GM21367 (cell line): ENCODE results near the gene BICDL1.

Source experiments
- ATAC-seq: cut with Tn5 transposase; IDR thresholded peaks from one replicate; pipeline ENCODE4 v1.9.1; 2021; ENCODE audit not compliant: unreplicated experiment

Gene BICDL1

DNA sequence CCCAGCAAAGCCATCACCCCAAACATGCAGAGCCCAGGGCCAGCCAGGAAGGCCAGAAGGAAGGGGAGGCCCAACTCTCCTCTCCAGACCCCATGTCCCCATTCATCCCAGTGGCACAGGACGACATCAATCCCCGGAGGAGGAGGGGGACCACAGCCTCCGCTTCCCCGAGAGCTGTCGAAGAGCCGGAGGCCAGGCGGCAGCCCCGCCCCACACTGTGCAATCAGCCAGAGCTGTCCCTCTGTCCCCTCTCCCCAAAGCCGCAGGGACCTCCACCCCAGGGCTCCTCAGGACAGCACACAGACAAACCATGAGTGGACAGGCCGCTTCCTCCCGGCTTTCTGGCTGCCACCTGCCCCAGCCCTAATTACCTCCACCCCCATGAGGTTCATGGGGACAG, 110.7 kb downstream of the BICDL1 start:
- ATAC-seq: no peak

DNA sequence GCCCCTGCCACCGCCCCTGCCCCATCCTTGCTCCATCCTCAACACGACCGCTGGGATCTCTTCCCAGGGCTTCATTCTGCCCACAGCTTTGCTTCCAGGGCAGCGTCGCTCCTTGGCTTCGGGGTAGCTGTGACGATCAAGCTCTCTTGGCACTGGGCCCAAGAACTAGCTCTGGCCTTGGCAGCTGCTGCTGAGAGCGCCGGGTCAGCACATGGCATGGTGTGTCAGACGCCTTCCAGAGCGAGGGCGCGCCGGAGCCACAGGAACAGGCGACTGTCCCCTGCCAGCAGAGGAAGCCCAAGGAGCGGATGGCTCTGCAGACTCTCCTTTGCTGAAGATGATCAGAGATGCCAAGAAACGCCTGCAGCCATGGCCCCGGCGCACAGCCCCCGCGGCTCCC, 111.6 kb downstream of the BICDL1 start:
- ATAC-seq: no peak

DNA sequence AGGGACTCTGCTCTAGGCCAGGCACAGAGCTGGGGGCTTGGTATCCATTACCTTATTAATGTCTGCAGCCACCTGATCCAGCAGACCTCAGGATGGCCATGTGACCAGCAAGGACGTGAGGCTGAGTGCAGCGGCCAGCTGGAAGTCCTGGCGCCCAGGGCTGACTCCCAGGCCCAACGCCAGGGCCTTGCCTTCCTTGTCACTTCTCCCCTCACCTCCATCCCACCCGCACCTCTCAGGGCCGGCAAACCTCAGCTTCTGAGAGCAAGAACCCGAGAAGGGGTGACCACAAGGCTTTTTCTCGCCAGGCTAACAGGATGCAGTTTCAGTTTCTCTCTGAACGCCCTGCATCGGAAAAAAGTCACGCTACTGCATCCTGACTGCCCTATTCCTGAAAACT, 112.1 kb downstream of the BICDL1 start:
- peak; percentile 52 for ATAC-seq

DNA sequence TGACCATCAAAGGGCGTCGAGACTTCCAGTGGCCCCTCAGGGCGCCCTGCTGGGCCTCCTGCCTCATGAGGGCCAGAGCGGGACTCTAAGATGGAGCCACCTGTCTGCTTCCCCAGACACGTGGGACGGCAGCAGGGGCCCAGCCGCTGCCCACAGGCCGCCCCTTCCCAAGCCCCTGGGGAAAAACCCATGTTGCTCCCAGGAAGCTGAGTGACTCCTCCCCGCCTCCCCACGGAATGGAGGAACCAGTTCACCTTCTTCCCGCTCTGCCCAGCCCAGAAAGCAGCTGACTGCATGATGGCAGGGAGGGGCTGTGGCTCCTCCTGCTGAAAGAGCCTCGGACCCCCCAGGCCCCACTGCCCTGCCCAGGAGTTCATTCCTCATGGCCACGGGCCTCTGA, 112.6 kb downstream of the BICDL1 start:
- no peak for ATAC-seq

DNA sequence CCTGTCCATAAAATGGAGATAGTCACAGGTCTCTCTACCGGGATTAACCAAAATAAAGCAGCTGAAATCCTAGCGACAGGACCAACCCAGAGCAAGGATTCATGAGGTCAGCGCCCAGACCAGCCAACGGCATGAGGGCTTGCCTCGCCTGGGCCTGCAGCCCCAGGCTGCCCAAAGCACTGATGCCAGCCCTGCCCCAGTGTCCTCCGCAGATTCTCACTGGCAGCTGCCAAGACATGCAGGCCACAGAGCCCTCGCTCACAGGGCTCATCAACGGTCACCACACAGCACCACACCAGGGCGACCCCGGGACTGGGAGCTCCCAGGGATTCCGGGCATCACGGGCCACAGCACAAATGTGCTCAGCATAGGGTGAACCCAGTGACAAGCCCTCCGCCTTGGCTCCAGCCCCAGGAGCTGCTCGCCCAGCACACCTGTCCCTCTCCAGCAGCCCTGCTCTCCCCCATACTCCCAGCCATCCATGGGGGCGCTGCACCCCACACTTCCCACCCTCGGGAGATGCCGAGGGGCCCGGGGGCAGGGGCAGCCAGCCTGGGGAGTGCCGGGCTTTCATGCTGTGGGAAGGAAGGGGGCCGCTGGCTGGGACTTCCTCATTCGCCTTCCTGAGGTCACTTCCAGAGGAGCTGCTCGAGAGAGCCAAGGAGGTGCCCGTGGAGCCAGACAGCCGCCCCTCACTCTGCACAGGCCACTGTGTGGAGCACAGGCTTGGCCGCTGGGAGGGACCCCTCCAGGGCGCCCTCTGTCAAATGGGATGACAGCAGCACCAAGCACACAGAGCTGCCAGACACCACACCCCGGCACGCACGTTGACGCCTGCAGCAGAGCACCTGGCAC, 113.4 kb downstream of the BICDL1 start:
- no peak for ATAC-seq

DNA sequence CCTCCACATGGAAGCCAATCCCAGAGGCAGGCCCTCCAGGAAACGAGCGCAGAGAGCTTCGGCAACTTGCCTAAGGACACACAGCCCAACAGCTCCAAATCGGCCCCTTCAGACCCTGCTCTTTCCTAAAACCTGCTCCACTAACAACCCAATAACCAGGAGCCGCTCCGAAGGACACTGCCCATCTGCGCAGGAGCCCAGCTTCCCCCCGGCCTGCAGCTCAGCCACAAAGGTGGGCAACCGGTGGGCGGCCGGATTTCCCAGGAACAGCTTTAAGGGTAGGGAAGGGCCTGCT, 114.0 kb downstream of the BICDL1 start:
- no peak for ATAC-seq

DNA sequence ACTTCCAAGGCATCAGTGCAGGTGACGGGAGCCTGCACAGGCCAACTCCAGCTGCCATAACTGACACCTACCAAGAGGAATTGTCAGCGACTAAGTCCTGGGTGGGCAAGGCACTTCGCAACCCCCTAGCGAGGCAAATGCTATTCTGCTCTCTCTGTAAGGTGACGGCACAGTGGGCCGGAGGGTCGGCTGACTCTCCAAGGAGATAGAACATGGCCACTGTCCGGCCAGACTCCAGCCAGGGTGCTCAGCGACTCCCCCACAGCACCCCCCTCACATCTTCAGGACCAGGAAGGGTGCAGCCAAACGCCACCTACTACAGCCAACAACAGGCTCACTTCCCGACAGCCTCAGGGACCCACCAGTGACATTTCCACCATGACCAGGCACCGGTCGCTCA, 114.3 kb downstream of the BICDL1 start:
- no peak for ATAC-seq

DNA sequence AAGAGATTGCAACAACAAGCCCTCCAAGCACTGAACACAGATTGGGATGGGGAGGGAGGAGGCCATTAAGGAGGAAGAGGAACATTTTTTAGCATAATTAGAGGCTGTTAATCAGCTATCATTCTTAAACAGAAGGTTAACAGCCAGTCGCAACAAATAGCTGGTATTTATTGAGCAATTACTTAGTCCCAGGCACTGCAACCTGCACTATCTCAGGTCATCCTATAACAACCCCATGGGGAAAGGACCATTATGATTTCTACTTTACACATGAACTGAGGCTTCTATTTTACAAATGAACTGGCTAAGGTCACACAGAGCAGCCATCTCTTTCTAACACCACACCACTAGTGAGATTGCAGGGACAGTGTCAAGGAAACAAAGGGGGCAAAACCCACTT, 117.1 kb downstream of the BICDL1 start:
- ATAC-seq: no peak

DNA sequence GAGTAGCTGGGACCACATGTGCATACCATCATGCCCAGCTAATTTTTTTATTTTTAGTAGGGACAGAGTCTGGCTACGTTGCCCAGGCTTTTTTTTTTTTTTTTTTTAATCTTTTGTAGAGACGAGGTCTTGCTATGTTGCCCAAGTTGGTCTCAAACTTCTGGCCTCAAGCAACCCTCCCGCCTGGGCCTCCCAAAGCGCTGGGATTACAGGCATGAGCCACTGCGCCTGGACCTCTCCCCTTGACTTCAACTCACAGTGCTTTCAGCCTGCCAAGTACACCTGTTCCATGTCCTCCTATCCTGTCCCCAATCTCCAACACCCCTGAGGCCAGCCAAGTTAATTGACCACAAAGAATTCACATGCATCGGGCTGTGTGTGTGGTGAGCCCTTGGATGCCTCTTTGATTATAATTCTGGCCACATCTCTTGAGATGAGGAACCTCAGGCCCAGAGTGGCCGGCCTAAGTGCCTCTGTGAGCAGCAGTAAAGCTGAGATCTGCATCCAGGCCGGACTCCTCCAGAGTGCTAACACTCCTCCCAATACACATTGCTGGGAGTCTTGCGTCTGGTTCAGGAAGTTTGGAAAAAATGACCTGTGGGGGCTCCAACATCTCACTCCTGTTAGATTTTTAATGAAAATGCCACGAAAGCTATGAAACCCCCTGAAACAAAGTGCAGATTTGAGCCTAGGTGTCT, 120.7 kb downstream of the BICDL1 start:
- ATAC-seq: no peak

DNA sequence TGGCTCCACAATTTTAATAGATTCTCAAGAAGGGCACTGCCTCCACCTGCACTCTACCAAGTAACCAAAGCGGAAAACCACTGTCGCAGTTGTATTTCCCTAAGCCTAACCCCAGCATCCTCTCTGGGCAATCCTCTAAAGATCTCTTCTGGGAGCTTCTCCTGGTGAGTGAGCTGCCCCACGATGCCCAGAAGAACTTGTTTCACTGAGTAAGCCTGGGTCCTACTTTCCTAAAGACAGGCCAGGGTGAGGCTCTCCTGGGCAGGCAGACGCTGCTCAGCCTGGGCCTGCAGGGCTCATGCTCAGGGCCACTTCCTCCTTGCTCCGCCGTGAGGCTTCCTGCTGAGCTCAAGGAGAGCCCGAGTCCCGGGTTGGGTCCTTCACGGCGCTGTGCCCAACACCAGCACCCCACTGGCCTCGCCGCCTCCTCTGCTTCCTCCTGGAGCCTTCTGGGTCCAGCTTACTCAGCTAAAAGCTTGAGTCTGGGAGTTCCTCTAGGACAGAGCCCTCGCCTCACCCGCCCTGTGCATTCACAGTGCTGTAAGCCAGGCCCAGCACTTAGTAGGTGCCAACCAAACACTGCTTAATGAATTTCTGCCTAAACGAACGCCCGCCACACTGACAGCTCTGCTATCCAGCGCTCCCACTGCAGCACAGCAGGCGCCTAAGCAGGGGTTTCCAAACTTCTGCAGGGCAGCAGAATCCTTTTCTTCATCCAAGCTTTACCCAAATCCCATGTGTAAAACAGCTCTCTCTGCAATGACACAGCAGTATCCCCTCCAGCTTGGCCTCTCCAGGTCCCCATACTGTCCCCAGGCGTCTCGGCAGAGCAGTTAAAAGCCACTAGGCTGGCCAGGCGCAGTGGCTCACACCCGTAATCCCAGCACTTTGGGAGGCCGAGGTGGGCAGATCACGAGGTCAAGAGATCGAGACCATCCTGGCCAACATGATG, 121.8 kb downstream of the BICDL1 start:
- ATAC-seq: peak; percentile 60

DNA sequence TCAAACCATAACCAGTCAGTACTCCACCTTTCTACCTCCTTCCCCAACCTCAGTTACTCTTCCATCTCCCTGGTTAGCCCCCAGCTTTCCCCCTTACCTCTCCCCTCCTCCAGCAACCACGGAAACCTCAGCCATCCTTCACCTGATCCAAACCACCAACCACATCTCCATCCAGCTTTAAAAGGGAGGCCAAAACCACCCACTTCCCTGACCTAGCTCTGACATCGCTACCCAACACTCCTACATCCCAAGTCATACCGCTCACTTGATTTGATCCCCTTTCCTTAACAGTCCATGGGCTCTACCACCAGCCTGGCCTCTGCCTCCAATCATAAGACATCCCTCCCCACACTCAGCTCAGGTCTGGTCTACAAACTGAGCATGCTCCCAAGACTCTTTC, 126.0 kb downstream of the BICDL1 start:
- ATAC-seq: no peak

DNA sequence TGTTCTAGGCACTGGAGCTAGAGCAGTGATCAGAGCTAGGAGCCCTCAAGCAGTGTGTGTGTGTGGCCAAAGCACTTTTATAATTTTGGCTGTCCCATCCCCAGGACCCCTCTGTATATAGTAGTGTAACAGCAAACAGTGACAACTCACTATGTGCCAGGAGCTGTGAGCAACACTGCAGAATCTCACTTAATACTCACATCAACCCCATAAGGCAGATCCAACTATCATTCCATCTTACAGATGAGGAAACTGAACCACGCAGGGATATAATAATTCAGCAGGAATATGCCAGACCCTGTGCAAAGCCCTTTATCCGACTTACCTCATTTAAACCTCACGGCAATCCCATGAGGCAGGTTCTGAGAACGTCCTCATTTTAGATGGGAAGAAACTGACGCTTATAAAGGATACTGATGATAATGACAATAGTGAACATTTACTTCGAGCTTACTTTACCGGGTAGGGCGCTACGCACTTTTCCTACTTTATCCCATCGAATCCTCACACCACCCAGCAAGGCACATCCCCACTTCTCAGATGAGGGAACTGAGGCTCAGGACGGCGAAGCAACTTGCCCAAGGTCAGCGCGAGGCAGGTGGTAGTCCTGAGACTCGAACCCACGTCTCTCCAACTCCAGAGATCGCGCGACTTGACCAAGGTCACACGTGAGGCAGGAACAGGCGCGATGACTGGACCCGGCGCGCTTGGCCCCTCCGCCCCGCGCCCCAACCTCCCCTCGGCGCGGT, 126.8 kb downstream of the BICDL1 start:
- ATAC-seq: no peak

DNA sequence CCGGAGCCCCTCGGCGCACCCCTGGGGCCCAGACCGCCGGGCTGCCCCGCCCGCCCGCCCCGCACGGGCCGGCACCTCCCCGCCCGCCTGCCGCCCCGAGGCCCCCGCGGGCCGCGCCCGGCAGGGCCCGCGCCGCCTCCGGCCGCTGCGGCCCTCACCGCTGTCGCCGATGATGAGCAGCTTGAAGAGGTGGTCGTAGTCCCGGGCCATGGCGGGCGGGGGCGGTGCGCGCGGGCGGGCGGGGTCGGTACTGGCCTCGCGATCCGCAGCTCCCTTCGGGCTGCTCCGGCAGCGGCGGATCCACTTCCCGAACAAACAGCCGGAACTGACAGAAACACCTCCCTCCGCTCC, 127.4 kb downstream of the BICDL1 start, which contains the start of gene RAB35:
Gene RAB35, minus strand, starts transcription at position 313 of the 351 bp plus-strand sequence. Its CDS starts 103 bp downstream, at position 210.
- peak; percentile 23 for ATAC-seq

DNA sequence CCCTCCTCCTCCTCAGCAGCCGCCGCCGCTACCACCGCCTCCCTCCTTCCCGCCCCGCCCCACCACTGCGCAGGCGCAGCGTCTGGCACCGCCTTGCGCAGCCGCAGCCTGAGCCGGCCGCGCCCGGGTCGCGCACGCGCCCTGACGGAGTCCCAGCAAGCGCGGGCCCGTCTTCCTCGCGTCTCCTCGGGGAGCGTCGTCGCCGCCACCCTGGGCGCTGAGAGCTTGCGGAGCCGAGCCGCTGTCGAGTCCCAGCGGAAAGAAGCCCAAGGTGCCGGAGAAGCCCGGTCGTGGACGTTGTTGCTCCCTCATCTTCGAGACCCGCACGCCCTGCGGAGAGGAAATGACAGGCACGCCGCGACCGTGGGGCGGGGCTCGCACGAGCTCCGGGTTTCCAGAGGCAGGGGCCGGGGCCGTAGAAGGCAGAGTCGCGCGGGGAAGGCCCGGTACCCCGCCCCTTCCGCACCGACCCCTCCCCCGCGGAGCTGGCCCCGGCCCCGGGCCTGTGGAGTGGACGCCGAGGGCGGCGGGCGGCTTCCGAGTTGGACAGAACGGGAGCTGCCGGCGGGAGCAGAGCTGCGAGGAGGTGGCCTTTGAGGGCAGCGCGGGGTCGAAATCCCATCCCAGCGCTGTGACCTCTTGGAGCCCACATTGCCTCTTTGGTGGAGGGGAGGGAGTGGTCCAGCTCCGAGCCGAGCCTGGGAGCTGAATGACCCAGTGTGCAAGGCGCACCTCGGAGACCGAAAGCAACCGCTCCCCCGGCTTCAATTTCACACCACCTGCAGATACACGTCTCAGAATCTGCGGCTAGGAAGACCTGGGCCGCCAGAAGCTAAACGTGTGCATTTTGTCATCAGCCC, 128.0 kb downstream of the BICDL1 start:
- peak; percentile 35 for ATAC-seq

DNA sequence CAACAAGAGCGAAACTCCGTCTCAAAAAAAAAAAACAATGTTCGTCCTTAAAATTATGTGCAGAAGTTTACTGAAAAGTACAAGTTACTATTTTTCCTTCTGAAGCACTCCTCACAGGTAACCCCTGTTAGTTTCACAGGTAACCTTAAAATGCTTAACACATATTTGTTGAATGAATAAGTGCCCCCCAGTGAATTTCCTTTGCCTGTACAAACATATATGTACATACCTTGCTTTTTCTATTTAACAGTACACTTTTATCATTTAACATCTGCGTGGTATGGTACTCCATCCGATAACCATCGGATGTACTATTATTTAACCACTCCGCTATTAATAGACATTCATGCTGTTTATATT, 128.9 kb downstream of the BICDL1 start:
- ATAC-seq: no peak

DNA sequence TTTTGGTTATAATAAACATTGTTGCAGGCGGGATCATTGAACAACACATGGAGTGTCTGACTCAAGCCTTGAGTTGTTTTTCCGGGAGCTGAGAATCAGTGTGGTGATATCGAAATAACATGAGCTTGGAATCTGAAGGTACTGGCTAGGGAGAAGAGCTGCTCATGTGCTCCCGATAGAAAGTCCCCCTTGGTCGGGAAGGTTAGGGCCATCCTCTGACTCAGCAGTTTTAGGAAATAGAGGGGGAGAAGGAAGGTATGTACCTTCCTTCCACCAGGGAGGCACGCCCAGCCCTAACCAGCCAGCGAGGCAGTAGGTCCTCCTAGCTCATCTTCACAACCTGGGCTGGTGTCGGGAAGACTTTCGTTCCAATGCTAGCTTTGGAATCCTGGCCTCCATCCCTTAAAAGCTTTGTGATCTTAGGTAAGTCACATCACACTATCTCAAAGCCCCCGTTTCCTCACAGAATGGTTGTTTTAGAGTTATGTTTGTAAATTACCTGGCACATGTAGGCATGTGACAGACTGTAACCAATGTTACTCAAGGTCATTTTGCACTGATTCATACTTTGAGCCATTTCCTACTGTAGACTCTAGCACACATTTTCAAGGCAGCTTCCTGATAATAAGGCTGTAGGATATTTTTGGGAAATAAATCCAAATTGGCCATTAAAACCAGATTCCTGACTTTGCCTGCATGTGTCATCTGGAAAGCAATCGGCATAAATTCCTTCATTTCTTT, 129.5 kb downstream of the BICDL1 start:
- no peak for ATAC-seq

DNA sequence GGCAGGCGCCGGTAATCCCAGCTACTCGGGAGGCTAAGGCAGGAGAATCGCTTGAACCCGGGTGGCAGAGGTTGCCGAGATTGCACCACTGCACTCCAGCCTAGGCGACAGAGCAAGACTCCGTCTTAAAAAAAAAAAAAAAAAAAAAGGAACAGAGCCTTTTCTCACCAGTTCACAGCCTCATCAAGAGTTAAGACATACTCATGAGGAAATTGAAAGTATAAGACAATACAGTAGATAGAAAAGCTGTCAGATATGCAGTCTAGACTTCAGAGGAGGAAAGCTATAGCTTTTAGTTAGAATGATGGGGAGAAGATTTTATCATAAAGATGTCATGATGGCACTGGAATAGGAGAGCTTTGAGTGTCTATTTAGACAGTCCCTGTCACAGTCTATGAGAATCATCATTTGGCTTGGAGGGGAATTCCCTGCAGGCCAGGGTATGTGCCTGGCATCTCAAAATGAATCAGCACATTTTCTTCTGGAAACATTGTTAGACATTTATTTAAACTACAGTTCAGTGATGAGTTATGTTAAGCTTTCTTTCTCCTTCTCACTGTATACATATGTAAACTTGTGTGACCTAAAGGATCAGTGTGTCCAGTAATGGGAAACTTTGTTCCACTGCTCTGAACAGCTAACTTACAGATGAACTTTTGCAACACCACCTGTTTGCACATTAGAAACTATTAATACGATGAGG, 130.4 kb downstream of the BICDL1 start:
- peak; percentile 26 for ATAC-seq

DNA sequence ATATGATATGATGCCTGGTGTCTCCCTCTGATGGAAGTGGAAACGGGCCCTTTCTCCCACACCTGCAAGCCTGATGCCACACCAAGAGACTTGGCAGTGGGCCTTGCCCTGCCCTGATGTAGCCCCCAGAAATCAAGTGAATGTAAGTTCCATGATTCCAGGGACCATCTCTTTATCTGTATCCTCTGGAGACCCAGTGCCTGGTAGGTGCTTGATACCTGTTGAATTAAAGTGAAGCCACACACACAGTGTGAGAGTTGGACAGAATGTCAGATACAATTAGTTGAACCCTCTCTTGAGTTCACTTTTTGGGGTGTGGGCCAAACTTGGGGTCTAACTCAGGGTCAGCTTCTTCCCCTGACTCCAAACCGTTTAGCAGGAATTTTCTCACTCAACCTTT, 132.3 kb downstream of the BICDL1 start:
- ATAC-seq: no peak
